Coronary artery (tissue), 2 donors: ENCODE measurements around the gene NRF1.

ENCODE experiments used
- DNase-seq: peaks from one replicate; pipeline ENCODE4 v3.0.0-alpha.2; 2017; ENCODE audit warnings: low spot score
- H3K27ac ChIP-seq, 2 donors: fragments of 200-600 bp; sonication (generic); one replicate each; pipeline ENCODE4 v1.5.1; 2016 to 2019
- H3K4me3 ChIP-seq: fragments of 200-600 bp; sonication (generic); 2 replicates; pipeline ENCODE4 v1.5.1; 2016; ENCODE audit warnings: mild to moderate bottlenecking, moderate library complexity
- CTCF ChIP-seq: fragments of 200-600 bp; sonication (generic); IDR thresholded peaks from one replicate; pipeline ENCODE4 v1.5.1; 2019; ENCODE audit warnings: antibody characterized with exemption

The NRF1 gene

DNA sequence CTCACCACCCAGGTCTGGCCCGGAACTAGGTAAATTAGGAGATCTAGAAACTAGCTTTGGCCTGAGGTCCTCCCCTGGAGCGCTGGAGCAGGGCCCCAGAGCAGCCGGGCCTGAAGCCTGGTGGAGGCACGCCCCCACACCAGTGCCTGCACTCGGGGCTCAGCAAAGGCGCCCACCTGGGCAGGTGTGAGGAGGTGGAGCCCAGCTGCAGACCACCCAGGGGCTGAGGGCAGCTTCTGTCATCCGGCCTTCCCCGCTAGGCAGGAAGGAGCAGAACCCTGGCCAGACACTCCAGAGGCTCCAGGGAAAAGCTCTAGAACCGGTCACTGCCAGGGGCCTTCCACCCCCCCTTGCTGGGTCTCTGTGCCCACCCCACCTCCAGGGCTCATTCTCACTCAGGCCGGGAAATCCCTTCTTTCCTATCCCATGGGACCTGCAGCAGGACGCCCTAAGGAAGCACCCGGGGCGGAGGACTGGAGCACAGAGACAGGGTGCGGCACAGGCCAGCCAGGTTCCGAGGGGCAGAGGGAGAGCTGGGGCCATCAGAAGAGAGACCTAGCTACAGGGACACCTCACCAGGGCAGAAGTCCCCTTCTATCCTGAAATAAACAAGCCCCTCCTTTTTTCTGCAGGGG lies 161.2 kb downstream of the NRF1 start:
- DNase-seq = no peak
- H3K27ac ChIP-seq = no peak overlapping the region
- H3K4me3 ChIP-seq = no peak overlapping the region
- no peak for TF ChIP-seq CTCF

- no peak overlapping the region for H3K27ac ChIP-seq
- DNase-seq = no peak
- no peak for TF ChIP-seq CTCF
- no peak overlapping the region for H3K4me3 ChIP-seq
Measured at GRCh38 chr7:129773328-129773731, 161.8 kb downstream of the NRF1 start.

- Histone ChIP-seq H3K4me3 (no peak overlapping the region), H3K27ac (no peak overlapping the region)
- no peak for TF ChIP-seq CTCF
- no peak for DNase-seq
Measured at GRCh38 chr7:129773871-129774270, 162.4 kb downstream of the NRF1 start.

- Histone ChIP-seq H3K4me3 (no peak overlapping the region), H3K27ac (no peak overlapping the region)
- TF ChIP-seq CTCF = no peak
- DNase-seq = no peak
Measured at GRCh38 chr7:129774359-129774758, 162.8 kb downstream of the NRF1 start.

- Histone ChIP-seq H3K4me3 (no peak overlapping the region), H3K27ac (no peak overlapping the region)
- TF ChIP-seq CTCF = no peak
- no peak for DNase-seq
Measured at GRCh38 chr7:129774871-129775694, 163.6 kb downstream of the NRF1 start.

GRCh38 chr7:129775695-129776361 lies 164.3 kb downstream of the NRF1 start:
- no peak overlapping the region for H3K27ac ChIP-seq
- no peak for TF ChIP-seq CTCF
- no peak overlapping the region for H3K4me3 ChIP-seq
- DNase-seq = no peak
